Keratinocyte (primary cell): ENCODE data around the gene TMEM218.

Source experiments
- EZH2 ChIP-seq: IDR thresholded peaks from one replicate; pipeline ENCODE4 v1.6.1; 2012; ENCODE audit warnings: inconsistent platforms, mild to moderate bottlenecking, low read length, moderate library complexity
- TF ChIP-seq, protein P1 (sequence below), 3 experiments: IDR thresholded peaks in 1 of 3; conservative IDR thresholded peaks in 1 of 3; optimal IDR thresholded peaks in 1 of 3; 2 replicates in 2 of 3; 3 replicates in 1 of 3; pipeline versions ENCODE3 to v1.5.1; 2011; ENCODE audit warnings: low read length in 3 of 3, mild to moderate bottlenecking in 3 of 3, moderate library complexity in 2 of 3, control low read depth in 1 of 3, inconsistent platforms in 1 of 3; ENCODE audit not compliant: insufficient read depth in 2 of 3; ENCODE audit errors: extremely low read depth in 1 of 3

DNA sequence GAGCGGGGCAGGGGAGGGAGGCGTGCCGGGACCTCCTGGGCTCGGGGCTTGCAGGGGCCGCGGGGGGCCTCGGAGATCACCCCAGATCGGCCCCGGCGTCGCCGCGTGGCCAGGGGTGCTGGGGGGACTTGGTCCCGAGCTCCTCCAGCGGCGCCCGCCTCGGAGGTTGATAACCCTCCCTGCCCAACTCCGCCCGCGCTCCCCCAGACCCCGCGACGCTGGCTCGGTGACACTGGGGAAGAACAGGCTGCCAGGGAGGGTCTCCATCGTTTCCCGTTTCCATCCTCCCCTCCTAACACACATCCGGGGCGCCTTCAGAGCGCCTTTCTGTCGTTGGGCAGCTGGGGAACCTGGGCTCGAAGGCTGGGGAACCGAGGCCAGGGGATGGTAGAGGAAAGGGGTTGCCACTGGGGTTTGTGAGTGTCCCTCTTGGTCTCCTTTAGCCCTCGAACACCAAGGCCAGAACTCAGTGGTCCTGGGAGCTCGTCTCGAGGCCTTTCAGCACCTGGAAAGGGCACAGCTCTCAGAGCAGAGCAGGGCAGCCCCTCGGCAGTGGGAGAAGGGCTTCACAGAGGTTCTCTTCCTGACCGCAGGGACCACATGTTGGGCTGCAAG, 47.9 kb downstream of the TMEM218 start:
- TF ChIP-seq, protein P1, sequence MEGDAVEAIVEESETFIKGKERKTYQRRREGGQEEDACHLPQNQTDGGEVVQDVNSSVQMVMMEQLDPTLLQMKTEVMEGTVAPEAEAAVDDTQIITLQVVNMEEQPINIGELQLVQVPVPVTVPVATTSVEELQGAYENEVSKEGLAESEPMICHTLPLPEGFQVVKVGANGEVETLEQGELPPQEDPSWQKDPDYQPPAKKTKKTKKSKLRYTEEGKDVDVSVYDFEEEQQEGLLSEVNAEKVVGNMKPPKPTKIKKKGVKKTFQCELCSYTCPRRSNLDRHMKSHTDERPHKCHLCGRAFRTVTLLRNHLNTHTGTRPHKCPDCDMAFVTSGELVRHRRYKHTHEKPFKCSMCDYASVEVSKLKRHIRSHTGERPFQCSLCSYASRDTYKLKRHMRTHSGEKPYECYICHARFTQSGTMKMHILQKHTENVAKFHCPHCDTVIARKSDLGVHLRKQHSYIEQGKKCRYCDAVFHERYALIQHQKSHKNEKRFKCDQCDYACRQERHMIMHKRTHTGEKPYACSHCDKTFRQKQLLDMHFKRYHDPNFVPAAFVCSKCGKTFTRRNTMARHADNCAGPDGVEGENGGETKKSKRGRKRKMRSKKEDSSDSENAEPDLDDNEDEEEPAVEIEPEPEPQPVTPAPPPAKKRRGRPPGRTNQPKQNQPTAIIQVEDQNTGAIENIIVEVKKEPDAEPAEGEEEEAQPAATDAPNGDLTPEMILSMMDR (optimal IDR thresholded peaks at IDR 0.05 in 1 of 3, IDR thresholded peaks at IDR 0.05 in 1 of 3, conservative IDR thresholded peaks at IDR 0.05 in 1 of 3; ENCODE audit: extremely low read depth in 1 of 3, insufficient read depth in 2 of 3, low read length in 3 of 3), result no peak
- TF ChIP-seq EZH2, result no peak
